HG03521 (cell line): Measurements from ENCODE around the gene SVOPL.
"Not testable (repeated sequence)": the region's sequence is repeated elsewhere in the genome, so short reads cannot be mapped to it uniquely, and the experiment has no call there.

Experiments used
- ATAC-seq: cut with Tn5 transposase; IDR thresholded peaks from one replicate; pipeline ENCODE4 v1.9.1; 2021; ENCODE audit warnings: mild to moderate bottlenecking, moderate library complexity; ENCODE audit not compliant: unreplicated experiment

SVOPL gene, protein sequence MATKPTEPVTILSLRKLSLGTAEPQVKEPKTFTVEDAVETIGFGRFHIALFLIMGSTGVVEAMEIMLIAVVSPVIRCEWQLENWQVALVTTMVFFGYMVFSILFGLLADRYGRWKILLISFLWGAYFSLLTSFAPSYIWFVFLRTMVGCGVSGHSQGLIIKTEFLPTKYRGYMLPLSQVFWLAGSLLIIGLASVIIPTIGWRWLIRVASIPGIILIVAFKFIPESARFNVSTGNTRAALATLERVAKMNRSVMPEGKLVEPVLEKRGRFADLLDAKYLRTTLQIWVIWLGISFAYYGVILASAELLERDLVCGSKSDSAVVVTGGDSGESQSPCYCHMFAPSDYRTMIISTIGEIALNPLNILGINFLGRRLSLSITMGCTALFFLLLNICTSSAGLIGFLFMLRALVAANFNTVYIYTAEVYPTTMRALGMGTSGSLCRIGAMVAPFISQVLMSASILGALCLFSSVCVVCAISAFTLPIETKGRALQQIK

GRCh38 chr7:138700857-138701536, at the start of gene SVOPL:
Gene SVOPL, minus strand, starts transcription at chr7:138701362. Its CDS starts 22,317 bp downstream, at chr7:138679045.
- ATAC-seq: no peak

GRCh38 chr7:138750473-138750872, 49.3 kb upstream of the SVOPL start:
- ATAC-seq: no peak

- ATAC-seq: no peak
These were observed 48.8 kb upstream of the SVOPL start for GRCh38 chr7:138749960-138750359.

GRCh38 chr7:138748666-138749065, 47.5 kb upstream of the SVOPL start:
- ATAC-seq: no peak

GRCh38 chr7:138746073-138746472, 44.9 kb upstream of the SVOPL start:
- no peak for ATAC-seq

DNA sequence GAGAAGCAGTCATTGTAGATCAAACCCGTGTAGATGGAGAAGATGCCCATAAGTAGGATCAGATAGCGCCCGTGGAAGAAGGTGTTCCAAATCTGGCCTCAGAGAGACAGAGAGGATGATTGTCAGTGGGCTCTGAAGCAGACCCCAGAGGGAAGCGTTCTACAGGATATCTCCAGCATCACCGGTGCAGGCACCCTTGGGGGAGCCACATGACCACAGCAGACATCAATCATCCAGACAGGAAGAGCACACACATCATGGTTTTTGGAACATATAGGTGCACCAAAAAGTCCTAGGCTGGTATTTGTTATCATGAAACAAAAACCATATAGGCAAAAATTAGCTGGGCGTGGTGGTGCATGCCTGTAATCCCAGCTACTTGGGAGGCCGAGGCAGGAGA, 44.0 kb upstream of the SVOPL start:
- ATAC-seq: no peak

DNA sequence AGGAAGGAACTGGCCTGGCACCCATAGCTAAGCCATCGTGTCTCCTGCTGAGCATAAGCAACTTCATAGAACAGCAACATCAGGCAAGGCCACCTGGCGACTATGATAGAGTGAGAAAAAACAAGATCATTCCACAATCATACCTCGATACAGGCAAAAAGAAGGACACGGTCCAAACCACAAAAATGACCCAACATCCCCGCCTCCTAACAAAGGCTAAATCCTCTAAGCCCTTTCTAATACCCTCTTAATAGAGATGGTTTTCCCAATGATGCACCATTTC, 40.2 kb upstream of the SVOPL start:
- no peak for ATAC-seq

- no peak for ATAC-seq
These were observed 38.7 kb upstream of the SVOPL start for GRCh38 chr7:138739859-138740258.

DNA sequence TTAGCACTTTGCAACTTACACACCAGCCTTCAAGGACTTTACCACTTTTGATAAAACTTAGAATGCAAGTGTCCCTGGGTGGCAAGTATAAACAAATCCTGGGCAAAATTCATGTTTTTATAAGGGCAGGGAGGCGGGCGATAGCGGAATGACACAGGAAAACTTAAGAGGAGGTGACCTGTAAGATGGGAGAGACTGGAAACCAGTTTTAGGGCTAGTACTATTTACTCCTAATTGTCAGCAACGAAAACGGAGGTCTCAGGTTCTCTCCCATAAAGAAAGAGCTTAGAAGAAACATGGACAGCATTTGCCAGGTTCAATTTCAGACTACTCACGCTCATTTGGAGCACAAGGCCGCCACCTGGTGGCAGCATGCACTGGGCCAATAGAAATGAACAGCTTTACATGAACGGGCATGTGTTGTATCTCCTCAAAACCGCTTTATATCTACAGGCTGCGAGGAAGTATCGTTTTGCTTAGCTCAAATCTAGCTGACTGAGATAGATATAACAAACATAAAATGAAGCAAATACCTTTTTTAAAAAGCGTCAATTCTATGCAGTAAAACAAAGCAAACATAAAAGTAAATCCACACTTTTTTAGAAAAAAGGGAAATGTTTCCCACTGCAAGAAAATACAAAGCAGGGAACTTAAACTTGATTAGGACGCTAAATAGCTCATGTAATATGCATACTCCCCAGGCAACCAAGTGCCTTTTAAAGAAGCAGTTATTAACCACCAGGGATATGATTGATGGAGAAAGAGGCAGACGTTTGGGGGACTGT, 37.6 kb upstream of the SVOPL start:
- peak; percentile 87 for ATAC-seq

DNA sequence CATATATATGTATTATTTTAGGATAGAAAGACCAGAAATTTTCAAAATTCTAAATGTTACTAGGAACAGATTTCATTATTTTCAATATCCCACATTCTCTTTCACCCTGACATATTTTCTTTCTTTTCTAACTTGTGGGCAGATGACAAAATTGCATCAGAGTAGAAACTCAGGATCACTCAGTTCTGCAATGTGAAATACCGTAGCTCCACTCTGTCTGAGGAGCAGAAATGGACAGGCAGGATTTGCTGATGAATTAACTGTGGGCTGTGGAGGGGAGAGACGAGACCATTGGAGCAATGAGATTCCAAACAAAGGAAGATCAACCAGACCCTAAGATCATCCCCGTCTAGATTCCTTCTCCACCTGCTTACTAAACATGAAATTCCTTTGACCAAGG, 37.0 kb upstream of the SVOPL start:
- no peak for ATAC-seq

- ATAC-seq: no peak
These were observed 34.2 kb upstream of the SVOPL start for GRCh38 chr7:138735399-138735798.

GRCh38 chr7:138731733-138732132, 30.6 kb upstream of the SVOPL start:
- not testable (repeated sequence) for ATAC-seq

GRCh38 chr7:138729444-138729843, 28.3 kb upstream of the SVOPL start:
- no peak for ATAC-seq

DNA sequence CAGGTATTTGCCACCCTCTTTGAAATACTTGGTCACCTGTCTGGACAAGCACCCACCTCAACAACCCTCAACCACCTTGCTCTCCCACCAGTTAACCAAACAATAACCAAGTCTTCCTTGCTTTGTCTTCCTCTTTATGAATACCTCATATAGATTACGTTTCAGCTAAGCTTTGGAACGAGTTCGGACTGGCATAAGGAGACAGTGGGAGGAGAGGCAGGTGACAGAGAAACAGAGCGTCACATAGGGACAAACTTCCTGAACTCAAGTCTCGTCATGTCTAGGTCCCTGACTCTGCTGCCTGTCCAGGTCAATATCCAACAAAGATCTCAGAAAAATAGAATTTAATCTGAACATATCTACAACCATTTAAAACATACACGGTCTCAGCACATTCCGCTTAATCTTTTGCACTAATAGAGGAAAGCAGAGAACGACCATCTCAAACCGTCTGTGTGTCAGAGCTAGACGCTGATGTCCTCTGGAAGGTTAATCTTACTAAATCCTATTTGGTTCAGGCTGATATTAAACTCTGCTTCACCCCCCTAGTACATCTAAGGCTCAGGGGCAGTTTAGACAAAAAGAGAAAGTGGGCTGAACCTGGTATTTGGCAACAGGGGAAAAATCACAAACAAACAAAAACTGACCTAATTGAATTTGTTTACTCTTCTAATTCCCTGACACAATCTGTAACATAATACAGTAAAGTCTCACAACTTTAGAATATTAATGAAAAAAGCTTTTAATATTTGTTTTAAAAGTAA, 26.4 kb upstream of the SVOPL start:
- no peak for ATAC-seq

- ATAC-seq: no peak
These were observed 25.1 kb upstream of the SVOPL start for GRCh38 chr7:138726288-138726687.

DNA sequence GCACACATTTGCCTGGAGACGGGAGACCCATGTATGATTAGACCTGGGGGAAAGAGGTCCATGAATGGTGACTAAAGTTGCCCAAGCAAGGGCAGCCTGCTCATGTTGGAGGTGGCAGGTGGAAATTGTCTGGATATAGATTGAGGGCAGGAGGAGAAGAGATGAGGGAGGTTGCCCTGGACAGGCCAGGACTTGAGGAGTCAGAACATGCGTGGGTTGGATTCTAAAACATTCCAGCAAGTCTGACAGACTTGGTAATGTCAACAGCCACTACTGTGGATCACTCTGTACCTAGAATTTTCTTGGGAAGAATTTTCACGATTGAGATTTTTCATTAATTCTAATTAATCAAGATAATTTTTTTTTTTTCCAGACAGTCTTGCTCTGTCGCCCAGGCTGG, 19.1 kb upstream of the SVOPL start:
- ATAC-seq: no peak

DNA sequence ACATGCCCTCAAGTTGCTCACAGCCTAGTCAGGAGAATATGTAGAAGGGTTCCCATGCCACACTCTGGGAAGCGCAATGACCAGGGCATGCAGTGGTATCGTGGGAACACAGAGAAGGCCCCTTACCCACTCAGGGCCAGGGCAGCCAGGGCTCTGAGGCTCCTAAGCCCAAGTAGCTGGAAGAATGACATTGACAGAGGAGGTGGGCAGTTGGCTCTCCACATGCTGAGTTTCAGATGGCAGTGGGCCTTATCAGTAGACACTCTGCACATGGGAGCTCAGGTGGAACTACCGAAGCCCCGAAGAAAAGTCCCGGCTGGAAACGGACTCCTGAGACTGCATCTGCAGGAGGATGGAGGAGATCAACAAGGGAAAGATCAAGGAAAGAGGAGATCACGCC, 15.7 kb upstream of the SVOPL start:
- ATAC-seq: no peak

DNA sequence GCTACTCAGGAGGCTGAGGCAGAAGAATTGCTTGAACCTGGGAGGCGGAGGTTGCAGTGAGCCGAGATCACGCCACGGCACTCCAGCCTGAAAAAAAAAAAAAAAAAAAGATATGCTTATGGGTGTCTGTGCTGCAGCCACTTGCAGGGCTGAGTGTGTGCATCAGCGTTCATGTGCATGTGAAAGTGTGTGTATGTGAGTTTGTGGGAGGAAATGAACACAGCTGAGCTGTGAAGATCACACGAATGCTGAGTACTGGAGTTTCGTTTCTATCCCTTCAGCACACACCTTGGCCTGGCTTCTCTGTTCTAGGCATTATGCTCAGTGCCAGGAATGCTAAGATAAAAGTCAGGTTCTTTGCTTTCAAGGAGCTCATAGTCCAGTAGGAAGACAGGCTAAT, 12.0 kb upstream of the SVOPL start:
- ATAC-seq: no peak

DNA sequence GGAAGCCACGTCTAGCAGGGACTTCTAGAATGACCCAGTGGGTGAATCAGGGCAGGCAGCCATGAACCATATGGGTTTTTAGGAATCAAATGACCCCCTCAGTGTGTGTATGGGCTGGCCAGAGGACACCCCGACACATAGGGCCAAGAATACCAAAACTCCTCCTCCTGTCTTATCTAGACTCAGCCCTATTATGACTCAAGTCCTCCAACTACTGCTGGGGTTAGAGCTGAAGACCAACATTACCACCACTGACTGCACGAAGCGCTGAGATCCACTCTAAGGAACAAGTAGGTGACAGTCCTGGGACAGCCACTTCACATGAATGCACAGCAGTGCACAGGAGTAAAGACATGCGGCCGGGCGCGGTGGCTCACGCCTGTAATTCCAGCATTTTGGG, 11.5 kb upstream of the SVOPL start:
- ATAC-seq: no peak

DNA sequence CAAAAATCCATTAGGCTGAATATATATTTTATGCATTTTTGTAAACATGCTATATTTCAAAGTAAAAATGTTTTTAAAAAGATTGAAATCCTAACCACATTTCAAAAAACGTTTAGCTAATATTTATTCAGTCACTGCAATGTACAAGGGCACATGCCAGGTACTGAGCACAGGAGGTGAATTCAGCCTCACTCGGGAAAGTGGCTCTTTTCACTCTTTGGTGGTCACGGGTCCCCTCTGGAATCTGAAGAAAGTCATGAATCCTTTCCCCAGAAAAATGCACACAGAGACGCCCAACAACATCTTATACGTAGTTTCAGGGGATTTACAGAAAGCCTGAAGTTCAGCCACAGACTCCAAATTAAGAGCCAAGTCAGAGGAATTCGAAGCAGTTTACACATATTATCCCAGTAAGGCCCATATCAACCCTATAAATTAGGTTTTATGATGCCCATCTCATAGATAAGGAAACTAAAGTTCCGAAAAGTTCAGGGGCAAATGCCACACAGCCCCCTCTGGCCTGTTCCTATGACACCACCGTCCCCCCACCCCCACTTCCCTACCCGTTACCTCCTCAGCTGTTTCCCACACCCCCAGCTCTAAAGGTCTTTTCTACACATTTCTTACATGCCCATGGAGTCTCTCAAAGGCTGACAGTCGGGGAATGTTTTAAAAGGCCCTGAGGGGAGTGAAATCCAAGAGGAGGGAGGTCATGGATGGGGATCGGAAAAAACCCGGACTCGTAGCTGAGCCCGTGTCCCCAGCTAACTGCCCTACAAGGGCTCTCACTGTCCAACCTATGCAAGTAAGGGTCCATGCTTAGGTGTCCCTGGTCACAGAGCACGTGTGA, 9.6 kb upstream of the SVOPL start:
- ATAC-seq: no peak
